Activated CD4-positive, alpha-beta T cell treated with anti-CD3 and anti-CD28 coated beads, Interleukin-10, Interleukin-2, amounts not matched to agents 100 ng/mL and 50 ng/mL, durations not matched to agents 16 hours and 8 hours (primary cell): ENCODE data around the gene ZNF217.
"Not testable (repeated sequence)": the region's sequence is repeated elsewhere in the genome, so short reads cannot be mapped to it uniquely, and the experiment has no call there.

Experiments
- DNase-seq: peaks from one replicate; pipeline ENCODE4 v3.0.0-alpha.2; 2020

The ZNF217 gene

GRCh38 chr20:53597030-53597482 is 3.4 kb upstream of the ZNF217 start:
- DNase-seq, result no peak

- peak; percentile 48 for DNase-seq
These were observed 2.8 kb upstream of the ZNF217 start for GRCh38 chr20:53596189-53597001.

DNA sequence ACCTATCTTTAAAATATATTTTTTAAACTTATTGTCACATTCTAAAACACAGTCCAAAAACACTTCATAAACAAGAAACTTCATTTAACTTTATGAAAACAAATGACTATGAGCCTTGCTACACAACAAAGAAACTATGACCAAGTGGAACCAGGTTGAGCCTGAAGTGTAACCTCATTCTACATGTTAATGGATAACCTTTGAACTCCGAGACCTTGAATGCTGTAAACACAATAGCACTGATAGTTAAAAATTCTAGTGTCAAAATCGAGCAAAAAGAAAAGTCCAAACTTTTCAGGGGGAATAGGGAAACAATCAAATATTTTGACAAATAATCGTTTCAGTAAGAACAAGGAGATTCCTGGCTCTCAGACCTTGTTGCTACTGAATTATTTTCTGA is 2.1 kb upstream of the ZNF217 start:
- DNase-seq, result peak; percentile 30

DNA sequence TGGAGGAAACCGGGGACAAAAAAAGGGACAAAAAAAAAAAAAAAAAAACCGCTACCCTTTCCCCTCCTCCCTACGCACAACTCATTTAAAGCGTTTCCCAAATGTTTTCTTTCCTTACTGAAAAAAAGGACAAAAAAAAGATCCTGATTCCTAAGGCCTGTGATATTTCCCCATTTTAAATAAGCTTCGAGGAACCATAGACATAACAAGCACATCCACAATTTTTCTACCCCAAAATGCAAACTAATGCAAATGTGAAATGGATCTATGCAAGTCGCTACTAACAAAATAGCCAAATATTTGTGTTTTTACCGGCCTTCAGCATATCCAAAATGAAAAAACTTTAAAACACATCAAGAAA is 1.4 kb upstream of the ZNF217 start:
- DNase-seq, result no peak

- peak; percentile 98 for DNase-seq
These were observed 704 bp upstream of the ZNF217 start for GRCh38 chr20:53594068-53595017.

DNA sequence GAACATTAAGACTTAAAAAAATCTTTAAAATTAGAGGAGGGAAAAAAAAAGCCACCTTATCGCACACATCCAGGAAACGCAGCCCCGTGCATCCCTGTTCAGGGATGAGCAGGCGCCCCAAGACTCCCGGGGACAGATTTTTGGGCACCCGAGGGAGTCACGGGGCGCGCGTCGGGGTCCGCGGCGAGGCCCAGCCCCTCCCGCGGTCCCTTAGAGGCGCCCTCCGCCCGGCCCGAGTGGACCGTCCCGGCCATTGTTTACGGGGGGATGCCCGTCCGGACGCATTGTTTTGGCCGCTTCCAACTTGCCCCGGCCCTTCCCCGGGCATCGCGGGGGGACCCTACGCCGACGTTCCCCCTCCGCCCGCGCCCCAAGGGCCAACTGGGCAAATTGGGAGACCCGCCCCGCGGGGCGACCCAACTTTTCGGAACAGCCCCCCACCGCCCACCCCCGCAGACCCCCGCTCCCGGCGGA is 610 bp downstream of the ZNF217 start:
- peak; percentile 43 for DNase-seq

- peak; percentile 81 for DNase-seq
These were observed 1.1 kb downstream of the ZNF217 start for GRCh38 chr20:53592454-53592991.

GRCh38 chr20:53591941-53592441 is 1.6 kb downstream of the ZNF217 start:
- DNase-seq, result peak; percentile 42

DNA sequence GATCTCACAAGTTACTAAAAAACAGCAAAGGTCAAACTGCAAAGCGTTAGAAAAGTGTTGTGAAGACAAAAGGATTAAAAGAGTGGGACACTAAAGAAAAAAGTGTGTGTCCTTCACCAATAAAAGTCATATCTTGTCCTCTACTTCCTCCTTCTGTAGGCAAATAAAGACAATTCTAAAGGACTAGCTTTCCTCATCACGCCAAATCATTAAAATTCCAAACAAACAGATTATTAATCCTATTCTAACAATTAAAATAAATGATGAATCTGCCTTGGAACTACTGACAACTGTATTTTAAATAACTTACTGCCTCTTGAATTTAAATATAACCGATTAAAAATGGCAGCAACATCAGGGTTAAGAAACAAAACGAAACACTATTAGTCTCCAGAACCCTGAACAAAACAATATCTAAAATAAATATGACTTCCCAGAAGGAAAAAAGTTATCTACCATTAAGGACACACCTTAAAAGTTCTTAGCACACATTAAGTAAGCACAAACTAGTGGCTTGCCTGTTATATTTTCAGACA is 2.4 kb downstream of the ZNF217 start:
- not testable (repeated sequence) for DNase-seq

GRCh38 chr20:53590608-53591007 is 3.0 kb downstream of the ZNF217 start:
- not testable (repeated sequence) for DNase-seq

DNA sequence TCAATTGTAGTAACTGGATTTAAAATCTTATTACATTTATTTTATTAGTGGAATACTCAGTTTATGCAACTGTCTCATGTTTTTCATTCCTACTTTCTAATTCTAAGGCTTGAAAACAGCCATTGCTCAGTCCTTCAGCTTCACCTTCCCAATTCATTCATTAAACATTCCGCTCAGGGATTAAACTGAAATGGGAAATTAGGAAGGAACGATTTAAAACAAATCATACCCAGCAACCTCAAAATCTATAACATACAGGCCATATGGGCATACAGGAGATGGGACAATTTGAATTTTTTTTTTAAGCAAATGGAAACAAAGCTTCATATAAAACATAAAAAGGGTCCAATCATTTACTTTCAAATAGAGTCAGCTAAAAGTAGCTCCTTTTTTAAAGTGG is 3.5 kb downstream of the ZNF217 start:
- not testable (repeated sequence) for DNase-seq

- peak; percentile 49 for DNase-seq
These were observed 4.1 kb downstream of the ZNF217 start for GRCh38 chr20:53589321-53590065.

DNA sequence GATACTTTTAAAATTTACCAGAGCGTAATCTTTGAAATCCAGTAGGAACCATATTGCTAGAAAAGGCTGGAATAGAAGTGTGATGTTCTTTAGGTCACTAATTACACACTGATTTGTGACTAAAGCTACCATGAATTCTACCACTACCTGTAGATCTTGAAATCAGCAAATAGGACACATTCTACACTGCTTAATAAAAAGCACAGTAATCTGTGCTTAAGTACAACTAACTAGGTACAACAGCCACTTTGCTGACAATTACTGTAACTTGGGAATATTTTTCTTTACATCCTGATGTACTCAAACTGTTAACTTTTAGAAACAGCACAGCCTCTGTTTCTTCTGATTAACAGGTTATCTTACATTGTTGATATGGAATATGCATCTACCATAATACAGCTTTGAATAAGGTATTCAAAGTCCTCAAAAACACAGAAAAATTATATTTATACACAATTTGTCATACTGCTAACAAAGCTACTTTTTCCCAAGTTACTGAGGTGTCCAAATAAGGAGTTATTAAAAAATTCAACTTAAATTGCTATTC is 6.4 kb downstream of the ZNF217 start:
- DNase-seq, result not testable (repeated sequence)

- peak; percentile 24 for DNase-seq
These were observed 7.0 kb downstream of the ZNF217 start for GRCh38 chr20:53586640-53587039.

DNA sequence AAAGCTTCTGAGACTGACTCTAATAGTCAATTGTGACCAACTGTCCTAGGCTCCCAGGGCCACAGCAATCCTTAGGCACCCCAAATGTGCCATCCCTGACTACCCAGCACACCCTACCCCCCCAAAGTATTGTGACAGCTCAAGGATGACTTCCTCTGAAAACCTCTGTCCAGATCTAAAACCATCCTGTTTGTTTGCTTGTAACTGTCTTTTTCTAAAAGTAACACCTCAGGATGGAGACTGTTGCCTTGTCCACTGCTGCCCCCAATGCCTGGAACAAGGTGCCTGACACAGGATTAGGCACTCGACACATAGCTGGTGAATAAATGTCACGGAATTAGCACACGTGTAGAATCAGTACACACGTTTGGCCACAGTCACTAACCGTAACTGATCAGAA is 7.7 kb downstream of the ZNF217 start:
- DNase-seq, result peak; percentile 30

DNA sequence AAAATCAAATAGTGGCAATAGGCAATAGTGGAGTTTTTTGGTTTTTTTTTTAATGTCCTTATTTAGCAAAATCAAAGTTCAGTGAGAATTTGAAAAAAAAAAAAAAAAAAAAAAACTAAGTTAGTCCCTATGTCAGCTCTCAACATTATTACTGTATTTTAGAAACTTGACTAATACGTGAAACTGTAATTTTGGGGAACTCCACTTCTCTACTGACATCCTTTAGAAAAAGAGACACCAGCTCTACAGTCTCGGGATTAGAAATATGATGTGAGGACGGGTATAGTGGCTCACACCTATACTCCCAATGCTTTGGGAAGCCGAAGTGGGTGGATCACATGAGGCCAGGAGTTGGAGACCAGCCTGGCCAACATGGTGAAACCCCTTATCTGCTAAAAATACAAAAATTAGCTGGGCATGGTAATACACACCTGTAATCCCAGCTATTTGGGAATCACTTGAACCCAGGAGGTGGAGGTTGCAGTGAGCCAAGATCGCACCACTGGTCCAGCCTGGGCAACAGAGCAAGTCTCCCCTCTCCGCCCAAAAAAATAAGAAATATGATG is 8.6 kb downstream of the ZNF217 start:
- peak; percentile 64 for DNase-seq

DNA sequence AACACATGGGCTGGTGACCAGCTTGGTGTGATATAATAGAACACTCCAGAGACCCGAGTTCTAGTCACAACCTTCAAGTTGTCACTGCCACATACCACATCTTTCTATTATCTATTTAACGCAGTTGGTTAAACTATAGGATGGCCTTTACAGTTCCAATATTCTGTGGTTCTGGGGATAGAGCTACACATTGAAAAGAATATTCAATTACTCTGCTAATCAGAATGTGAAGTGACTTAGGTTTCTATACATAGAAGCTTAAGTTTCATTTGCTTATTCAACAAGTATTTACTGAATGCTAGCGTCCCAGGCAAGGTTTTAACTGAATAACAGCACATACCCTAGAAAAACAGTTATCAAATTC is 9.1 kb downstream of the ZNF217 start:
- DNase-seq, result not testable (repeated sequence)

- DNase-seq, result not testable (repeated sequence)
These were observed 9.7 kb downstream of the ZNF217 start for GRCh38 chr20:53583660-53584549.

DNA sequence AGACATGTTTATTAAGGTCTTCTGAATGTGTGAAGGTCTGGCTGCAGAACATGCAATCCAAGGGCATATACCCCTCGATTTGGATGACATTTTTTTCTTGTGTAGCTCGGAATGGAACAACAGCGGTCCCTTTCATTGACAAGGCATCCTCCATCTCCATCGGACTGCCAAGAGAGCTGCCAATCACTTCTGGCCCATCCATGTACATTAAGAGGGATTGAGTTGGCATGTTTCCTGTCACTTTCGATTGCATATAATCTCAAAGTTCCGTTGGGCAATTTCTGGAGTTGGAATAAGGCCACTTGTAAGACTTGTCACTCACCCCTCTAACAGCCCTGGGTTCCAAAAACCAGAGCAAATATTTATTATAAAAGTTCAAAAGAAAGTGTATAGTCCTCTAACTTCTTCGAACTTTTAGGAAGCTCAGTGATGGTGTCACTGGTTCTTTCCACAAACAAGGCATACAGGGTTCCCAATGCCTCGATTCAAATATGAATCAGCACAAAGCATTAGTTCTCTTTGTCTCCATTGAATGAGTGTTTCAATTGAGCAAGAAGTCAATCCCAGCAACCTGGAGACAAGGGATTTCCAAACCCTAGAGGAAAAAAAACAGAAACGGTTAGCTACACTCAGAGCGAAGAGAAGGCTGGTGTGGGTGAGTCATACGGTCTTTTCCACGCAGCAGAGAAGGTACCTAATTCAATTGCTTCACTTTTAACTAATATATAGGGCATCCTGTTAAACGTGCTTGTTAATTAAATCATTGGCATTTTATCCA is 10.9 kb downstream of the ZNF217 start:
- peak; percentile 81 for DNase-seq

- DNase-seq, result no peak
These were observed 11.4 kb downstream of the ZNF217 start for GRCh38 chr20:53582251-53582570.
